Activated CD4-positive, alpha-beta T cell treated with anti-CD3 and anti-CD28 coated beads, Interleukin-2, amount 10 ng/mL, durations not matched to agents 24 days and 14 days (primary cell): Measurements from ENCODE around the gene FRMD1. TPM values are rescaled to one million over a fixed set of nuclear protein-coding genes. Genes with fewer than 3 reads are reported as not detected.
"Not testable (repeated sequence)": the region's sequence is repeated elsewhere in the genome, so short reads cannot be mapped to it uniquely, and the experiment has no call there.

ENCODE experiments used
- DNase-seq: peaks from one replicate; pipeline ENCODE4 v3.0.0; 2022
- H3K27ac Mint-ChIP-seq: one replicate; pipeline ENCODE4 v1.8.0; 2022; ENCODE audit warnings: mild to moderate bottlenecking, mixed read lengths
- H3K27me3 Mint-ChIP-seq: one replicate; pipeline ENCODE4 v1.8.0; 2022; ENCODE audit warnings: mixed read lengths
- H3K36me3 Mint-ChIP-seq: one replicate; pipeline ENCODE4 v1.8.0; 2022; ENCODE audit warnings: low read depth, mild to moderate bottlenecking, mixed read lengths
- H3K4me1 Mint-ChIP-seq: one replicate; pipeline ENCODE4 v1.8.0; 2021; ENCODE audit warnings: mixed read lengths
- H3K4me3 Mint-ChIP-seq: one replicate; pipeline ENCODE4 v1.8.0; 2022; ENCODE audit warnings: mild to moderate bottlenecking, moderate library complexity, mixed read lengths
- H3K9me3 Mint-ChIP-seq: one replicate; pipeline ENCODE4 v1.8.0; 2021; ENCODE audit warnings: mixed read lengths
- intact Hi-C: fragments of 100-400 bp; cut with micrococcal nuclease; formaldehyde crosslinking; loops from one replicate; pipeline ENCODE4 v1.15.1; 2023
- total RNA-seq: library from RNA; stranded (reverse); gene quantifications from 2 replicates; pipeline ENCODE4 v1.2.3, GENCODE V29; 2022

FRMD1 gene
- total RNA-seq, 1 donor from 2014 or later = not detected

- intact Hi-C loops = no loop called here
- no peaks in the 10 kb centered on the region for H3K27me3 Mint-ChIP-seq
Observed at GRCh38 chr6:168084465-168085160, 5.6 kb upstream of the FRMD1 start.

GRCh38 chr6:168083514-168083885, 4.5 kb upstream of the FRMD1 start:
- H3K4me3 Mint-ChIP-seq = no peak overlapping the region
- intact Hi-C loops = no loop called here
- DNase-seq = no peak
- no peaks in the 10 kb centered on the region for H3K9me3 Mint-ChIP-seq
- H3K36me3 Mint-ChIP-seq = no peaks in the 10 kb centered on the region
- no peak overlapping the region for H3K27ac Mint-ChIP-seq
- no peaks in the 10 kb centered on the region for H3K4me1 Mint-ChIP-seq
- no peaks in the 10 kb centered on the region for H3K27me3 Mint-ChIP-seq

More at GRCh38 chr6:168084465-168085160, 5.6 kb upstream of the FRMD1 start:
- Mint-ChIP-seq H3K4me3 (no peak overlapping the region), H3K9me3 (no peaks in the 10 kb centered on the region), H3K36me3 (no peaks in the 10 kb centered on the region), H3K4me1 (no peaks in the 10 kb centered on the region), H3K27ac (no peak overlapping the region)
- DNase-seq = no peak

GRCh38 chr6:168082860-168083513, 4.0 kb upstream of the FRMD1 start:
- intact Hi-C loops = no loop called here
- no peaks in the 10 kb centered on the region for H3K4me1 Mint-ChIP-seq
- no peaks in the 10 kb centered on the region for H3K27me3 Mint-ChIP-seq
- H3K27ac Mint-ChIP-seq = no peak overlapping the region
- H3K4me3 Mint-ChIP-seq = no peak overlapping the region
- no peaks in the 10 kb centered on the region for H3K36me3 Mint-ChIP-seq
- DNase-seq = no peak
- no peaks in the 10 kb centered on the region for H3K9me3 Mint-ChIP-seq

- Mint-ChIP-seq H3K36me3 (no peaks in the 10 kb centered on the region), H3K4me1 (no peaks in the 10 kb centered on the region), H3K9me3 (no peaks in the 10 kb centered on the region), H3K27ac (no peak overlapping the region), H3K4me3 (no peak overlapping the region), H3K27me3 (no peaks in the 10 kb centered on the region)
- intact Hi-C loops = no loop called here
- DNase-seq = no peak
Observed at GRCh38 chr6:168081858-168082546, 3.0 kb upstream of the FRMD1 start.

- no peaks in the 10 kb centered on the region for H3K9me3 Mint-ChIP-seq
- intact Hi-C loops = no loop called here
- H3K4me1 Mint-ChIP-seq = no peaks in the 10 kb centered on the region
- no peaks in the 10 kb centered on the region for H3K27me3 Mint-ChIP-seq
- H3K36me3 Mint-ChIP-seq = no peaks in the 10 kb centered on the region
- H3K4me3 Mint-ChIP-seq = no peak overlapping the region
- H3K27ac Mint-ChIP-seq = no peak overlapping the region
- DNase-seq = no peak
Observed at GRCh38 chr6:168080393-168081077, 1.5 kb upstream of the FRMD1 start.

- no peaks in the 10 kb centered on the region for H3K9me3 Mint-ChIP-seq
- intact Hi-C loops = no loop called here
- H3K36me3 Mint-ChIP-seq = no peaks in the 10 kb centered on the region
- H3K27me3 Mint-ChIP-seq = no peaks in the 10 kb centered on the region
- no peak overlapping the region for H3K27ac Mint-ChIP-seq
- no peaks in the 10 kb centered on the region for H3K4me1 Mint-ChIP-seq
- H3K4me3 Mint-ChIP-seq = no peak overlapping the region
- no peak for DNase-seq
Observed at GRCh38 chr6:168078175-168078942, 653 bp downstream of the FRMD1 start.

GRCh38 chr6:168077401-168077800, 1.6 kb downstream of the FRMD1 start:
- H3K27ac Mint-ChIP-seq, H3K36me3 Mint-ChIP-seq, DNase-seq, H3K4me3 Mint-ChIP-seq, H3K4me1 Mint-ChIP-seq, H3K27me3 Mint-ChIP-seq, H3K9me3 Mint-ChIP-seq, intact Hi-C loops: not testable (repeated sequence)

- intact Hi-C loops = no loop called here
- no peak overlapping the region for H3K4me3 Mint-ChIP-seq
- no peaks in the 10 kb centered on the region for H3K27me3 Mint-ChIP-seq
- H3K27ac Mint-ChIP-seq = no peak overlapping the region
- no peak for DNase-seq
- no peaks in the 10 kb centered on the region for H3K4me1 Mint-ChIP-seq
- H3K9me3 Mint-ChIP-seq = no peaks in the 10 kb centered on the region
- no peaks in the 10 kb centered on the region for H3K36me3 Mint-ChIP-seq
Observed at GRCh38 chr6:168075787-168076202, 3.2 kb downstream of the FRMD1 start.

GRCh38 chr6:168075216-168075615, 3.8 kb downstream of the FRMD1 start:
- DNase-seq = no peak
- Mint-ChIP-seq H3K4me1 (no peaks in the 10 kb centered on the region), H3K27me3 (no peaks in the 10 kb centered on the region), H3K36me3 (no peaks in the 10 kb centered on the region), H3K4me3 (no peak overlapping the region), H3K27ac (no peak overlapping the region), H3K9me3 (no peaks in the 10 kb centered on the region)
- intact Hi-C loops = no loop called here

GRCh38 chr6:168073937-168074730, 4.9 kb downstream of the FRMD1 start:
- Mint-ChIP-seq H3K27ac (no peak overlapping the region), H3K4me1 (no peaks in the 10 kb centered on the region), H3K27me3 (no peaks in the 10 kb centered on the region), H3K4me3 (no peak overlapping the region), H3K36me3 (no peaks in the 10 kb centered on the region), H3K9me3 (no peaks in the 10 kb centered on the region)
- DNase-seq = no peak
- intact Hi-C loops = no loop called here

GRCh38 chr6:168072730-168073129, 6.3 kb downstream of the FRMD1 start:
- Mint-ChIP-seq H3K9me3 (no peaks in the 10 kb centered on the region), H3K27me3 (no peaks in the 10 kb centered on the region), H3K27ac (no peak overlapping the region), H3K4me3 (no peak overlapping the region), H3K36me3 (no peaks in the 10 kb centered on the region), H3K4me1 (no peaks in the 10 kb centered on the region)
- no peak for DNase-seq
- intact Hi-C loops = no loop called here

- Mint-ChIP-seq H3K9me3 (no peaks in the 10 kb centered on the region), H3K4me3 (no peak overlapping the region), H3K27me3 (no peaks in the 10 kb centered on the region), H3K27ac (no peak overlapping the region), H3K36me3 (no peaks in the 10 kb centered on the region), H3K4me1 (no peaks in the 10 kb centered on the region)
- intact Hi-C loops = no loop called here
- no peak for DNase-seq
Observed at GRCh38 chr6:168072261-168072660, 6.8 kb downstream of the FRMD1 start.

- no peaks in the 10 kb centered on the region for H3K9me3 Mint-ChIP-seq
- no peaks in the 10 kb centered on the region for H3K36me3 Mint-ChIP-seq
- no peak for DNase-seq
Observed at GRCh38 chr6:168071620-168072019, 7.4 kb downstream of the FRMD1 start.

More at GRCh38 chr6:168071620-168072019, 7.4 kb downstream of the FRMD1 start:
- intact Hi-C loops = no loop called here
- Mint-ChIP-seq H3K4me3 (no peak overlapping the region), H3K27ac (no peak overlapping the region), H3K27me3 (no peaks in the 10 kb centered on the region), H3K4me1 (no peaks in the 10 kb centered on the region)
